H1 (cell line): ENCODE measurements around the gene SSBP3. TPM values are rescaled to one million over a fixed set of nuclear protein-coding genes. Genes with fewer than 3 reads are reported as not detected.

Experiments
- CTCF ChIA-PET: fragments of 300-600 bp; sonication (Branson Sonifier 250); formaldehyde crosslinking; loops from one replicate; lab custom pipeline; 2021; ENCODE audit not compliant: partially characterized antibody; lab: Charles Lee
- POLR2A ChIA-PET: fragments of 300-600 bp; sonication (Branson Sonifier 250); formaldehyde crosslinking; loops from one replicate; lab custom pipeline; 2021; ENCODE audit warnings: inconsistent platforms; ENCODE audit not compliant: partially characterized antibody; lab: Charles Lee
- DNase-seq, 2 experiments: peaks; one replicate each; pipeline versions ENCODE4 v3.0.0 to v3.0.0-alpha.2; 2010 to 2022; ENCODE audit warnings: low spot score in 2 of 2, low read depth in 1 of 2, mixed read lengths in 1 of 2
- FAIRE-seq: peaks from 2 replicates; lab custom pipeline; 2011; peaks lifted over from hg19 to GRCh38; lab: Jason Lieb, UNC
- H2AFZ ChIP-seq: 2 replicates; pipeline ENCODE4 v1.8.1; 2012; ENCODE audit warnings: low read length, inconsistent platforms
- H2AK5ac ChIP-seq: 2 replicates; pipeline ENCODE4 v1.6.1; 2013; ENCODE audit warnings: low read depth, low read length
- H2BK120ac ChIP-seq: replicated peaks from 2 replicates; pipeline ENCODE3; 2013; ENCODE audit warnings: low read depth, low read length, inconsistent platforms
- H2BK12ac ChIP-seq: 2 replicates; pipeline ENCODE4 v1.6.1; 2013; ENCODE audit warnings: low read depth, low read length
- H2BK15ac ChIP-seq: 2 replicates; pipeline ENCODE4 v1.6.1; 2013; ENCODE audit warnings: low read length
- H2BK20ac ChIP-seq: 2 replicates; pipeline ENCODE4 v1.6.1; 2013; ENCODE audit warnings: low read length
- H2BK5ac ChIP-seq: 2 replicates; pipeline ENCODE4 v1.6.1; 2013; ENCODE audit warnings: low read depth, low read length
- H3K14ac ChIP-seq: 2 replicates; pipeline ENCODE4 v1.6.1; 2013; ENCODE audit warnings: inconsistent platforms; ENCODE audit not compliant: insufficient read length
- H3K18ac ChIP-seq: 2 replicates; pipeline ENCODE4 v1.6.1; 2013; ENCODE audit warnings: low read length; ENCODE audit errors: extremely low read depth
- H3K23ac ChIP-seq: 2 replicates; pipeline ENCODE4 v1.6.1; 2013; ENCODE audit warnings: inconsistent platforms; ENCODE audit not compliant: insufficient read length
- H3K23me2 ChIP-seq: 2 replicates; pipeline ENCODE4 v1.6.1; 2013; ENCODE audit warnings: low read depth, low read length
- H3K27ac ChIP-seq: 2 replicates; pipeline ENCODE4 v1.6.1; 2011; ENCODE audit warnings: low read depth, low read length, inconsistent platforms
- H3K27me3 ChIP-seq, 4 experiments: replicated peaks in 1 of 4; 1 replicate in 1 of 4; 2 replicates in 3 of 4; pipeline versions ENCODE4 v1.6.1 to v1.8.1; 2011 to 2013; ENCODE audit warnings: low read length in 3 of 4, mild to moderate bottlenecking in 3 of 4, inconsistent platforms in 2 of 4, mixed read lengths in 2 of 4, moderate library complexity in 1 of 4; ENCODE audit not compliant: control insufficient read depth in 3 of 4, insufficient read depth in 3 of 4; ENCODE audit errors: extremely low read depth in 1 of 4
- H3K36me3 ChIP-seq, 4 experiments: 2 replicates each; pipeline versions ENCODE4 v1.6.1 to v1.8.1; 2011 to 2013; ENCODE audit warnings: mild to moderate bottlenecking in 4 of 4, low read length in 3 of 4, moderate library complexity in 2 of 4, control low read depth in 1 of 4, inconsistent platforms in 1 of 4; ENCODE audit not compliant: insufficient read depth in 4 of 4, control insufficient read depth in 2 of 4
- H3K4ac ChIP-seq: replicated peaks from 2 replicates; pipeline ENCODE3; 2013; ENCODE audit warnings: low read length, low read depth, mixed read lengths, inconsistent platforms; ENCODE audit not compliant: insufficient read length
- H3K4me1 ChIP-seq, 4 experiments: replicated peaks in 1 of 4; 1 replicate in 1 of 4; 2 replicates in 3 of 4; pipeline versions ENCODE4 v1.6.1 to v1.8.1; 2011 to 2013; ENCODE audit warnings: low read length in 3 of 4, inconsistent platforms in 2 of 4, mixed read lengths in 1 of 4; ENCODE audit not compliant: insufficient read depth in 4 of 4, control insufficient read depth in 3 of 4
- H3K4me2 ChIP-seq, 2 experiments: 2 replicates each; pipeline versions ENCODE4 v1.6.1 to v1.8.1; 2011 to 2013; ENCODE audit warnings: low read depth in 2 of 2, low read length in 2 of 2, control low read depth in 1 of 2, inconsistent platforms in 1 of 2, mild to moderate bottlenecking in 1 of 2; ENCODE audit not compliant: insufficient read depth in 1 of 2
- H3K4me3 ChIP-seq, 4 experiments: fragments of 200-600, 300-600 bp in 1 of 4; sonication (generic), shearing (Covaris generic), sonication (Bioruptor Twin) in 1 of 4; 2 replicates each; pipeline versions ENCODE4 v1.5.1 to v1.8.1; 2011 to 2016; ENCODE audit warnings: low read length in 4 of 4, low read depth in 3 of 4, control low read depth in 2 of 4, inconsistent platforms in 2 of 4, mild to moderate bottlenecking in 2 of 4, mixed read lengths in 1 of 4, moderate library complexity in 1 of 4; ENCODE audit not compliant: insufficient read depth in 2 of 4; ENCODE audit errors: extremely low read depth in 1 of 4
- H3K56ac ChIP-seq: replicated peaks from 2 replicates; pipeline ENCODE3; 2013; ENCODE audit warnings: low read depth, mild to moderate bottlenecking, mixed read lengths, low read length, inconsistent platforms; ENCODE audit not compliant: insufficient read length
- H3K79me1 ChIP-seq: 2 replicates; pipeline ENCODE4 v1.6.1; 2013; ENCODE audit warnings: low read depth, low read length, control low read depth
- H3K79me2 ChIP-seq, 2 experiments: 2 replicates each; pipeline versions ENCODE4 v1.6.1 to v1.8.1; 2012 to 2013; ENCODE audit warnings: low read length in 2 of 2, mild to moderate bottlenecking in 2 of 2, inconsistent platforms in 1 of 2; ENCODE audit not compliant: insufficient read depth in 2 of 2, control insufficient read depth in 1 of 2
- H3K9ac ChIP-seq, 4 experiments: replicated peaks in 1 of 4; 1 replicate in 1 of 4; 2 replicates in 3 of 4; pipeline versions ENCODE4 v1.6.1 to v1.8.1; 2011 to 2013; ENCODE audit warnings: low read depth in 3 of 4, low read length in 3 of 4, control low read depth in 2 of 4, mild to moderate bottlenecking in 2 of 4, moderate library complexity in 2 of 4, inconsistent platforms in 1 of 4; ENCODE audit errors: extremely low read depth in 1 of 4
- H3K9me3 ChIP-seq, 2 experiments: 2 replicates each; pipeline versions ENCODE4 v1.6.1 to v1.8.1; 2012 to 2013; ENCODE audit warnings: mild to moderate bottlenecking in 2 of 2, moderate library complexity in 2 of 2, control low read depth in 1 of 2, inconsistent platforms in 1 of 2, low read depth in 1 of 2, low read length in 1 of 2, mixed read lengths in 1 of 2; ENCODE audit not compliant: insufficient read depth in 2 of 2
- H4K20me1 ChIP-seq, 2 experiments: replicated peaks in 1 of 2; 2 replicates each; pipeline versions ENCODE3 to v1.8.1; 2011 to 2013; ENCODE audit warnings: inconsistent platforms in 2 of 2, low read length in 2 of 2, mild to moderate bottlenecking in 1 of 2; ENCODE audit not compliant: insufficient read depth in 2 of 2, control insufficient read depth in 1 of 2
- H4K5ac ChIP-seq: 2 replicates; pipeline ENCODE4 v1.6.1; 2013; ENCODE audit warnings: low read length, low read depth, mixed read lengths, inconsistent platforms; ENCODE audit not compliant: insufficient read length
- H4K8ac ChIP-seq: 2 replicates; pipeline ENCODE4 v1.8.0; 2013; ENCODE audit warnings: mild to moderate bottlenecking, moderate library complexity, low read length, inconsistent platforms; ENCODE audit not compliant: insufficient read depth; ENCODE audit errors: extremely low read depth
- H4K91ac ChIP-seq: replicated peaks from 2 replicates; pipeline ENCODE3; 2013; ENCODE audit warnings: low read length, mixed read lengths, inconsistent platforms; ENCODE audit not compliant: insufficient read length
- CBX5 ChIP-seq: fragments of 300-800, 300-1000 bp; sonication (generic); IDR thresholded peaks from 2 replicates; pipeline ENCODE4 v1.7.1; 2016; ENCODE audit warnings: antibody characterized with exemption, low read length, low read depth
- CBX8 ChIP-seq: fragments of 300-800, 300-1000 bp; sonication (generic); IDR thresholded peaks from 2 replicates; pipeline ENCODE4 v1.7.1; 2016; ENCODE audit warnings: low read depth, low read length, borderline replicate concordance
- CHD2 ChIP-seq: IDR thresholded peaks from 2 replicates; pipeline ENCODE4 v1.6.1; 2012; ENCODE audit warnings: low read length, improper control_type of control experiment
- E2F6 ChIP-seq: IDR thresholded peaks from 2 replicates; pipeline ENCODE4 v1.6.1; 2012; ENCODE audit warnings: inconsistent platforms
- EP300 ChIP-seq, 2 experiments: IDR thresholded peaks; 1 replicate in 1 of 2; 2 replicates in 1 of 2; pipeline ENCODE4 v1.6.1; 2011 to 2012; ENCODE audit warnings: low read depth in 2 of 2, low read length in 2 of 2, mild to moderate bottlenecking in 2 of 2, borderline replicate concordance in 1 of 2, inconsistent platforms in 1 of 2, moderate library complexity in 1 of 2
- MAFK ChIP-seq: IDR thresholded peaks from 2 replicates; pipeline ENCODE4 v1.6.1; 2012; ENCODE audit warnings: low read depth, mild to moderate bottlenecking, improper control_type of control experiment, low read length
- MAX ChIP-seq: IDR thresholded peaks from 2 replicates; pipeline ENCODE4 v1.6.1; 2012; ENCODE audit warnings: inconsistent platforms
- RFX5 ChIP-seq: IDR thresholded peaks from 2 replicates; pipeline ENCODE4 v1.6.1; 2011; ENCODE audit warnings: low read depth, low read length, improper control_type of control experiment, borderline replicate concordance
- SIRT6 ChIP-seq: IDR thresholded peaks from one replicate; pipeline ENCODE4 v1.7.1; 2012; ENCODE audit warnings: low read length, inconsistent platforms
- SIX5 ChIP-seq: IDR thresholded peaks from 2 replicates; pipeline ENCODE4 v1.6.1; 2011; ENCODE audit warnings: mild to moderate bottlenecking, low read depth, low read length
- SRF ChIP-seq: IDR thresholded peaks from 2 replicates; pipeline ENCODE4 v1.6.1; 2011; ENCODE audit warnings: mild to moderate bottlenecking, low read depth, low read length, moderate library complexity
- TBP ChIP-seq: IDR thresholded peaks from 2 replicates; pipeline ENCODE4 v1.6.1; 2011; ENCODE audit warnings: low read depth, low read length, improper control_type of control experiment
- WGBS, 2 experiments: shearing (Covaris generic) in 1 of 2; methylation state at CpG; one replicate each; pipeline versions ENCODE4 v1.1.6 to v1.1.7; 2013 to 2015; ENCODE audit warnings: low lambda C conversion rate in 2 of 2, mixed read lengths in 2 of 2, inconsistent platforms in 1 of 2, low coverage in 1 of 2, missing lambda C conversion rate in 1 of 2; ENCODE audit not compliant: insufficient replicate concordance in 2 of 2, insufficient coverage in 1 of 2, insufficient read length in 1 of 2; ENCODE audit errors: extremely low coverage in 1 of 2, missing lambda C conversion rate in 1 of 2; 5-methylcytosine and 5-hydroxymethylcytosine counted together
- polyA plus RNA-seq, 7 experiments: library from polyadenylated mRNA; depleted of rRNA in 3 of 7; stranded (reverse) in 5 of 7; unstranded in 2 of 7; fragments of >200 nt in 5 of 7; fragments of 200-250 nt in 2 of 7; gene quantifications; 1 replicate in 5 of 7; 2 replicates in 1 of 7; 4 replicates in 1 of 7; pipeline versions ENCODE4 v1.2.1 to v1.2.3, GENCODE V29; 2011 to 2013; ENCODE audit warnings: missing spikeins in 2 of 7, mixed read lengths in 2 of 7
- total RNA-seq: library from RNA; stranded (reverse); fragmentation: NEBNext Ultra II Directional; extraction: Animal tissue kit (Norgen Biotek cat#: 25700); gene quantifications from 2 replicates; pipeline ENCODE4 v1.2.1, GENCODE V29; 2021

The SSBP3 gene
- total and polyA plus RNA-seq, 2 of the 8 experiments (the other 6 are each of a cell fraction or from before 2014, with no cell fraction given) = 99.7 to 133 TPM

GRCh38 chr1:54436826-54437225 is 30.6 kb upstream of the SSBP3 start:
- DNase-seq = no peak
- no peaks in the 10 kb centered on the region for H3K4me1 ChIP-seq
- H3K14ac ChIP-seq = no peak overlapping the region
- H3K4me2 ChIP-seq = no peak overlapping the region
- H2BK5ac ChIP-seq = no peak overlapping the region
- no peaks in the 10 kb centered on the region for H3K79me1 ChIP-seq
- ChIA-PET POLR2A (interaction anchor here (0.6 kb wide), 1 partner anchor 17 kb away, joined by 3 read pairs; no protein-coding TSS in a partner anchor), CTCF (interaction anchor here (0.7 to 1.1 kb wide), 3 partner anchors 12 to 26 kb away, joined by 3 to 4 read pairs (median 3); no protein-coding TSS in a partner anchor)
- no peak overlapping the region for H2BK120ac ChIP-seq
- H3K23ac ChIP-seq = no peak overlapping the region
- TF ChIP-seq SIX5 = no peak
- TF ChIP-seq MAX = no peak
- TF ChIP-seq SRF = no peak
- TF ChIP-seq TBP = no peak
- no peak for TF ChIP-seq CBX5
- no peak for TF ChIP-seq SIRT6
- no peak for TF ChIP-seq RFX5
- TF ChIP-seq EP300 (IDR thresholded peaks at IDR 0.05; ENCODE audit: borderline replicate concordance in 1 of 2, low read depth in 2 of 2, low read length in 2 of 2) = no peak
- no peak for TF ChIP-seq E2F6
- no peak for TF ChIP-seq MAFK
- TF ChIP-seq CHD2 = no peak
- no peak for TF ChIP-seq CBX8
- FAIRE-seq = no peak
- no peak overlapping the region for H2BK12ac ChIP-seq
- no peaks in the 10 kb centered on the region for H3K27me3 ChIP-seq
- H3K9ac ChIP-seq = no peak overlapping the region
- H3K56ac ChIP-seq = no peak overlapping the region
- no peaks in the 10 kb centered on the region for H3K9me3 ChIP-seq
- H2BK20ac ChIP-seq = no peak overlapping the region
- H3K79me2 ChIP-seq = no peaks in the 10 kb centered on the region
- H4K20me1 ChIP-seq = no peaks in the 10 kb centered on the region
- H2BK15ac ChIP-seq = no peak overlapping the region
- H4K8ac ChIP-seq = no peak overlapping the region
- H2AK5ac ChIP-seq = no peak overlapping the region
- no peak overlapping the region for H4K91ac ChIP-seq
- no peaks in the 10 kb centered on the region for H3K23me2 ChIP-seq
- 83% methylated on average over 5 of the region's 5 CpGs; no CpG with 5 or more reads in 1 of the 2 experiments for whole genome bisulfite sequencing, 2 experiments
- no peak overlapping the region for H3K4ac ChIP-seq
- no peak overlapping the region for H3K18ac ChIP-seq
- H4K5ac ChIP-seq = no peak overlapping the region
- no peak overlapping the region for H3K4me3 ChIP-seq
- H3K27ac ChIP-seq = no peak overlapping the region
- H3K36me3 ChIP-seq = no peaks in the 10 kb centered on the region
- H2AFZ ChIP-seq = no peak overlapping the region
